GM03348 (cell line): ENCODE measurements around the gene NIT2.
"Not testable (repeated sequence)": the region's sequence is repeated elsewhere in the genome, so short reads cannot be mapped to it uniquely, and the experiment has no call there.

ENCODE experiments used
- DNase-seq: peaks from one replicate; pipeline ENCODE4 v3.0.0; 2012; ENCODE audit warnings: low spot score

The NIT2 gene

GRCh38 chr3:100334488-100335351, at the start of gene NIT2:
Gene NIT2 (plus strand): TSS chr3:100334757. CDS start chr3:100334792, 35 bp downstream.
- DNase-seq = peak; percentile 96

- no peak for DNase-seq
These were observed 46.2 kb upstream of the NIT2 start for GRCh38 chr3:100288288-100288894.

- DNase-seq = no peak
These were observed 45.2 kb upstream of the NIT2 start for GRCh38 chr3:100289339-100289738.

- DNase-seq = no peak
These were observed 39.5 kb upstream of the NIT2 start for GRCh38 chr3:100295089-100295488.

- DNase-seq = peak; percentile 23
These were observed 36.8 kb upstream of the NIT2 start for GRCh38 chr3:100297784-100298183.

- no peak for DNase-seq
These were observed 35.5 kb upstream of the NIT2 start for GRCh38 chr3:100299016-100299415.

- DNase-seq = no peak
These were observed 27.9 kb upstream of the NIT2 start for GRCh38 chr3:100306695-100307094.

- no peak for DNase-seq
These were observed 24.1 kb upstream of the NIT2 start for GRCh38 chr3:100310355-100310965.

GRCh38 chr3:100311011-100311410, 23.5 kb upstream of the NIT2 start:
- DNase-seq = no peak

GRCh38 chr3:100316641-100317069, 17.9 kb upstream of the NIT2 start:
- peak; percentile 65 for DNase-seq

GRCh38 chr3:100317912-100318311, 16.6 kb upstream of the NIT2 start:
- DNase-seq = no peak

GRCh38 chr3:100319951-100320350, 14.6 kb upstream of the NIT2 start:
- no peak for DNase-seq

- no peak for DNase-seq
These were observed 10.5 kb upstream of the NIT2 start for GRCh38 chr3:100324044-100324443.

- no peak for DNase-seq
These were observed 8.7 kb upstream of the NIT2 start for GRCh38 chr3:100325827-100326226.

GRCh38 chr3:100327377-100327776, 7.2 kb upstream of the NIT2 start:
- not testable (repeated sequence) for DNase-seq

- no peak for DNase-seq
These were observed 4.6 kb upstream of the NIT2 start for GRCh38 chr3:100329800-100330489.

GRCh38 chr3:100330651-100331050, 3.9 kb upstream of the NIT2 start:
- no peak for DNase-seq

- no peak for DNase-seq
These were observed 2.9 kb upstream of the NIT2 start for GRCh38 chr3:100331660-100332059.

- no peak for DNase-seq
These were observed 1.5 kb upstream of the NIT2 start for GRCh38 chr3:100333051-100333450.

- DNase-seq = no peak
These were observed 528 bp upstream of the NIT2 start for GRCh38 chr3:100333970-100334487.

- DNase-seq = peak; percentile 7
These were observed 877 bp downstream of the NIT2 start for GRCh38 chr3:100335434-100335833.

- not testable (repeated sequence) for DNase-seq
These were observed 1.7 kb downstream of the NIT2 start for GRCh38 chr3:100336229-100336628.
